HG03520 (cell line): ENCODE measurements around the gene NUDT9.
"Not testable (repeated sequence)": the region's sequence is repeated elsewhere in the genome, so short reads cannot be mapped to it uniquely, and the experiment has no call there.

Experiments used
- ATAC-seq: cut with Tn5 transposase; IDR thresholded peaks from one replicate; pipeline ENCODE4 v1.9.1; 2021; ENCODE audit warnings: mild to moderate bottlenecking, moderate library complexity; ENCODE audit not compliant: unreplicated experiment

Gene NUDT9

DNA sequence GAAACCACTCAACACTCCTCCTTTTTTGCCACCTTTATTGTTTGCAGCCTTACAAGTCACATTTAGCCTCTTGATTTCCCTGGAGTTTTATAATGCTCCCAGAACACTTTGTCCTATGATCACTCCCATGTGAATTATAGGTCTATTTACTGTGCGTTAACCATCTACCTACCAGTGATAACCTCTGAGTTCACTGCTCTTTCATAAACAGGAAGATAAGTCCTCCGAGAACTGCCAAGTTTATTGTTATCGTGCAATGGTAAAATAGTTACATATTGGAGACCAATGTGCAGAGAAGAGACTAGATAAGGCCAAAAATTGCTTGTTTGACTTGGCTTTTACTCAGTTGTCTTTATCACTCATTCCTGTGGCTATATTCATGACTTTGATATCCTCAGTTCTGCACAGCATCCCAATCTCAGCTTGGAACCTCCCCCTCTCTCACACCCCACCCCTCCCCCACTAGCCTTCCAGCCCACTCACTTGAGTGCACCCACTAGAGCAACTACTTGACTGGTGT, 12.9 kb upstream of the NUDT9 start:
- ATAC-seq = no peak

DNA sequence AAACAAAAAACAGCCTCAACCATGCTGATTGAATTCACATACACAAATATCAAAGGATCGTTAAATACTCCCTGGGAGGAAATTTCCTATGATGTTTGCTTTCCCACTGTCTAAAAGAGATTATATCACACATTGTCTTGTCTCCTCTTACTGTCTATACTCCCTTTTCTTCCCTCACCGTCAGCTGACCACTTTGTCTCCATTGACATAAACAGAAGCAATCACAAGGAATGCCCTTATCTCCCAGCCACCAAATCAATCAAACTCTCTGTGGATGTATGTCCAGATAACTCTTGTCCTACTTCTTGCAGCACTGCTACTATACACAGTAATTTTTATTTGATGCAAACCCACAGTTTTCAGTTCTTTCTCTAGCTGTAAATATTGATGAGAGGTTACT, 12.2 kb upstream of the NUDT9 start:
- ATAC-seq = no peak

DNA sequence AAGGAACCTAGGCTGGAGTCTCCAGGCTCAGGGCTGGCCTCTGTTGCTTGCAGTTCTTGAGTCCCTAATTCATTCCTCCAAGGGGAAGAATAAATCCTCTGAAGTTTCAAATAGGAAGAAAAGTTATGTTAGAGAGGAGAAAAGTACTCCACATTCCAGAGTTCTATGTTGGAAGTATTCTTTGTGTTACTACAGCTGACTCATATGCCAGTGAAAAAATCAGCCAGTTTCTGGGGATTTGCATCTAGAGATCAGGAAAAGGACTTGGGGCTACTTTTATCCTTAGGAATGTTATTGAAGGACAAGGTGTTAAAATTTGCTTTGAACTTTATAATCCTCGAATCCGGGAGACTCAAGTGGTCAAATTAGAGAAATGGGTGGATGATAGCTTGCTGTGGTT, 11.7 kb upstream of the NUDT9 start:
- ATAC-seq = no peak

DNA sequence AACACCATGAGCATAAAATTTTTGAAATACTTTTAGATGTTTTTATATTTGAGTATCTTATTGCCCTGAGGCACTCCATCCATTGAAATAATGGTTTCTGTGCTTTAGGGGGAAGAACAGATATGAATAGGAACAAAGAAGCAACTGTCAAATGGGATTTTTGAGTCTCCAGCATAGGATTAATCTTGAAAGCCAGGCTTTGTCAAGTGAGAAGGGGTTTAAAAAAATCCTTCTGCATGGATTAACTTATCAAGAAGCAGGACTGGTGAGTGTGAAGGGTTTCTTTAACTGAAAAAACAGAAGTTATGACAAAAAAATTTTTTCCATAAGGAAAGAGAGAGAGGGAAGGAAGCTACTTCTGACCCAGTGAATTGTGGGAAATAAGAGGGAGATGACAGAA, 7.6 kb upstream of the NUDT9 start:
- no peak for ATAC-seq

DNA sequence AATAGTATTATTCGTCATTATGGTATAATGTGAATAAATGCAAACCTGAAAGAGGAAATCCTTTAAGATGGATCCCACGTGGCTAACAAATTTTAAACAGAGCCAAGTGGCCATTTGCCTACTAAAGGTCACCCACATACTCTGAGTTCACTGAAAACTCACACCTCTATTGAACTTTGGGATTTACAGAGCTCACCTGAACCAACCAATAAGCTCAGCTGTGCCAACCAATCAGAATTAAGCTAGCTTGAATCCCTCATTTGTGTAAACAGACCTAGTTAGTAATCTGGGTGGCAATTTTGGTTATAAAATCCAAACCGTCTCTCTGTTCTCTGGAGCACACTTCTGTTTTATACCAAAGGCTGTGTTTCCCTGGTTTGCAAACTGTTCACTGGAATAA, 5.4 kb upstream of the NUDT9 start:
- no peak for ATAC-seq

DNA sequence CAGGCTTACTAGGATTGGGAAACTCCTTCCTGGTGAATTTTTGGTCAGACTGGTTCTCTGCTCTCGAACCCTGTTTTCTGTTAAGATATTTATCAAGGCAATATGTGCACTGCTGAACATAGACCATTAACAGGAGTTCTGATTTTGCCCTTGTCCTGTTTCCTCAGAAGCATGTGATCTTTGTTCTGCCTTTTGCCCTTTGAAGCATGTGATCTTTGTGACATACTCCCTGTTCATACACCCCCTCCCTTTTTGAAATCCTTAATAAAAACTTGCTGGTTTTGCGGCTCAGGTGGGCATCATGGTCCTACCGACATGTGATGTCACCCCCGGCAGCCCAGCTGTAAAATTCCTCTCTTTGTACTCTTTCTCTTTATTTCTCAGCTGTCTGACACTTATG, 4.0 kb upstream of the NUDT9 start:
- not testable (repeated sequence) for ATAC-seq

DNA sequence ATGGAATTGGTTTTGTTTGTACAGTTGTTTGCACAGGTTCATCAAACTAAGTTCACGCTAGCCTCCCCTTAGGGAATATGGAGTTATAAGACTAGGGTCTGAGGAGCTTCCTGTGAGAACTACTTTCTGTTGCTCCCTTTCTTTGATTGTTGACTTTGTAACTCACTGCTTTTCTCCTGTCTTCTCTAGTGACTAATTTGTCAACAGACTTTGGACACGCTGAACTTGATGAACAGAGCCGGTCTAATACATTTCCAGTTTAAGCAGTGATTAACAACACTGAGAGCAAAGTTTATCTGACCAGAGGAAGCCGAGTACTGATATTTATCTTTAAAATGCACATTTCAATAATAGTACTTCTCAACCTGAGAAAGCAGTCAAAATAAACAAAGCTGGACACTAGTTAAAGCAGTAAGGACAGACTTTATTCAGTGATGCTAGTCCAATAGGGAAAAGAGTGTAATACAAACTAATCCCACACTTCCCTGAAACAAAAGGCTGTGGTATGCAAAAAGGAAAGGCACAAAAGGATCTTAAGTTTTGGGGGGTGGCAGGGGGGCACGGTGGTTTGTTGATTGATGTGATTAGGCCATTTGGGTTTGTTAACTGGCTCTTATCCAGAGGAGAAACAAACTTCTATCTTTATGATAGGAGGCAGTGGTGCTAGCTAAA, 2.7 kb upstream of the NUDT9 start:
- no peak for ATAC-seq

DNA sequence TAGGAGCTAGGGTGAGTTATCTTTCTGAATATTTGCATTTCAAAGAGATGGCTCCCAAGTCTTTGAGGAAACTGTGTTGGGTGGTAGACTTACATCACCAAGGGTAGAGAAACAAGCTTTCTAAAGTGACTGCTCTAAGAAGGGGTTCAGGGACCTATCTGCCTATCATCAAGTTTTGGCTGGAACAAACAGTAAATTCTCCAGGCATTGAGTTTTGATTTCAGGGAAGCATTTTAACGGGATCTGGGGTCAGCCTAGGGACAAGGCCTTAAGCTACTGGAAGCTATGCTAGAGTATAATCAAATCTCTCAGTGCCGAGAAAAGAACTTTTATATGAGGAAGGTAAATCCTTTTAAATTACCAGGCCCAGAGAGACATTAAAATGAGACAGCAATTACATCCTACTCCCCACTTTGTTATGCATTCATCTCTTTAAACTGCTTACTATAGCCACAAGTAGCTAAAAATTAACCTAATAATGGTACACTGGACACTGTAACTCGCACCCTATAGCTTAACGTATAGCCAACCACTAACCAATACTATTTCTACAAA, 2.0 kb upstream of the NUDT9 start:
- no peak for ATAC-seq

DNA sequence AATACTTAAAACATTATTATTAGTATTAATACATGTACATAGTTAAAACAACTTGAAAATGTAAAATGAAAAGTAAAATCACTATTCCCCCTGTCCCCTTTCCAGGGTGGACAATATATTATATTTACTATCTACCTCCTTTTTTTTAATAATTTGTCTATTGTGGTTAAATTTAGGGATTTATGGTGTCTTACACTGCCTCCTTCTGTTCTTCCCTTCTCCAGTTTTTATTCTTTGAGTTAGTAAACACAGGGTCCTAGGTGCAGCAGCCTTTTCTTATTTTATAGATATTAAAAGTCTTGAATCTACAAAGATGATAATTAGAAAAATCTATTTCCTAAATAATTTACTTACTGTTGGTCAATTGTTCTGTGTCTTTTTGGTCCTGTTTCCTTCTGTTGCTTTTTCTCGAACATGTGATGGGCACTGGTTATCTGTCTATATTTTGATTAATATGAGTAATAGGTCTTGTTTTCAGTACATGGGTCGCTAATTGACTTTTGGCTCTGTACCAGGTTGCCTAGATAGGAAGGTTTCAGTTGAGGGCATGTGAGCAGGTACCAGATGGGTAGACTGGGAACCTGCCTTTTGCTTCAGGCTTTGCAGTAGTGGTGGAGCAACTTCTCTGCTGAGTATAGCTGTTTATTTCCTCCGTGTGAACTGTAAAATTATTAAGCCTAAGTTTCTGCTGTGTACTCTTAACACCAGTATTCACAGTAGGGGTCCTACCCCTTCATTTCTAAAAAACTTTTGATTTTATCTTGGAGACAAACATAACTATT, 1.1 kb downstream of the NUDT9 start:
- ATAC-seq = no peak

DNA sequence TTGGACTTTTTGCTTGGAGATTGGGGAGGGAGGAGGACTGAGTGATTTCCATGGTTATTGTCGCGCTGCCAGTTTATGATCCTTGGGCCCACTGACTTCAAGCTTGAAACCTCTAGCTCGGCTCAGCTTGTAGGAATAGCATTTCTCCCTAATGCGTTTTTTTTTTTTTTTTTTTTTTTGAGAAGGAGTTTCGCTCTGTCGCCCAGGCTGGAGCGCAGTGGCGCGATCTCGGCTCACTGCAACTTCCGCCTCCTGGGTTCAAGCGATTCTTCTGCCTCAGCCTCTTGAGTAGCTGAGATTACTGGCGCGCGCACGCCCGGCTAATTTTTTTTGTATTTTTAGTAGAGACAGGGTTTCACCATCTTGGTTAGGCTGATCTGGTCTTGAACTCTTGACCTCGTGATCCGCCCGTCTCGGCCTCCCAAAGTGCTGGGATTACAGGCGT, 1.7 kb downstream of the NUDT9 start:
- ATAC-seq = not testable (repeated sequence)

DNA sequence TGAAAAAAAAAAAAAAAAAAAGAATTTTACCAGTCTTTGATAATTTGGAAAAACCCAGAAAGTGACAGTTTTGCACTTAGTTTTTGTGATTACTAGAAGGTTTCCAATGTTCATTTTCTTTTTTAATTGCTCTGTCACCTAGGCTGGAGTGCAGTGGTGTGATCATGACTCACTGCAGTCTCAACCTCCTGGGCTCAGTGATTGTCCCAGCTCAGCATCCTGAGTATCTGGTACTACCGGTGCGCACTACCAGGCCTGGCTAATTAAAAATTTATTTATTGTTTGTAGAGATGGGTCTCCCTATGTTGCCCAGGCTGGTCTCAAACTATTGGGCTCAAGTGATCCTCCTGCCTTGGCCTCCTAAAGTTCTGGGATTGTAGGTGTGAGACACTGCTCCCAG, 3.3 kb downstream of the NUDT9 start:
- ATAC-seq = no peak

DNA sequence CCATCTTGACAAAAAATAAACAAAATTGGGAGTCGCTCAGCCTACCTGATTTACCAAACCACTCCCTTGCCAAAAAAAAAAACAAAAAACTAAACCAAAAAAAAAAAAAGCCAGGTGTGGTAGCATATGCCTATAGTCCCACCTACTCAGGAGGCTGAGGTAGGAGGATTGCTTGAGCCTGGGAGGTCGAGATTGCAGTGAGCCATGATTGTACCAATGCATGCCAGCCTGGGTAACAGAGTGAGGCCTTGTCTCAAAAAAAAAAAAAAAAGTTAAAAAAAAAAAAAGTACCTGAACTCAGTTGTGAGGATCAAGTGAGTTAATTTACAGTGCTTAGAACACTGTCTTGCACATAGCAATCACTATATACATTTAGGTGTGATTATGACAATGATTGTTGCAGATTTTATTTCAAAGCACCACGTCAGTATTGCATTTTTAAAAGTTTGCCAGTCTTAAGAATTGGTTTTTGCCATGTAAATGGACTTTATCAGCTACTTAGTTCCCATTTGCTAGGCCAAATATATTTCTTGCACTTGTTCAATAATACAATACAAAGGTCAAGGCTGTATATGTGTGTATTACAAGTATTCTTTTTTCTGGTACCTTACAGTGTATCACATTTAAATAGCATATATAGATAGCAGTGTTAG, 4.6 kb downstream of the NUDT9 start:
- no peak for ATAC-seq

DNA sequence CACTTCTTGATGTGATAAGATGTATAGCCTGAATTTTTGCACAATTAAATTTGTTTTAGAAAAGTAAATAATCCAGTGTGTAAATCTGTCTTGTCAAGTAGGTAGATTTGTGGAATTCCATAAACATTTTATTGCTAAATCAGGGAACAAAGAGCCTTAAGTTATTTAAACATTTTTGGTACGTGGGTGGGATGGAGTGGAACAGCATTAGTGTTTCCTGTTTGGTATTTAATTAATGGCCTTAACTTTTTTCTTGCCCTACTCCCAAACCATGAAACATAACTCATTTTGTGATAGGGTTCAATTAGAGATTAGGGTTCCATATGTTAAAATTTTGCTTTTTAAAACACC, 5.1 kb downstream of the NUDT9 start:
- no peak for ATAC-seq

DNA sequence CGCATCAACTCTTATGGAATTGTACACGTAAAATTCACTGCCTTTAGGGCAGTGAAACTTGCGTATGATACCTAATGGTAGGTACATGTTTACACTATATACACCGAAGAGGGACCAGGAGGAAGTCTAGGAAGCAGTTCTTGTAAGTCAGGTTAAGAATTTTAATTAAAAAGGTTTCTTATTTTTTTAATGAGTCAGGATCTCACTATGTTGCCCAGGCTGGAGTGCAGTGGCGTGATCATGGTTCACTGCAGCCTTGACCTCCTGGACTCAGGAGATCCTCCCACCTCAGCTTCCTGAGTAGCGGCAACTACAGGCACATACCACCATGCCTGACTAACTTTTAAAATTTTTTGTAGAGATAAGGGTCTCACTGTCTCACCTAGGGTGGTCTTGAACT, 6.6 kb downstream of the NUDT9 start:
- ATAC-seq = no peak

DNA sequence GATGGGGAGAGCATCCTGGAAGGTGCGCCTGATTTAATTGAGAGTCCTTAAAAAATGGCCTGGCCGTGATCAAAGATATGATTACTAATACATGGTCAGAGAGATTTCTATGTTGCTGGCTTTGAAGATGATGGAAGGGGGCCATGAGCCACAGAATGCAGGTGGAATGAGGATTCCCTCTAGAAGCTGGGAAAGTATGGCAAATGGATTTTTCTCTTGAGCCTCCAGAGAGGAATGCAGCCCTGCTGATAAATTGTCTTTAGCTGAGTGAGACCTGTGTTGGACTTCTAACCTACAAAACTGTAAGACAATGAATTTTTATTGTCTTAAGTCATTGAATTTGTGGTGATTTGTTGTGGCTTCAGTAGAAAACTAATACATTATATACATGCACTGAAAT, 7.7 kb downstream of the NUDT9 start:
- ATAC-seq = no peak

DNA sequence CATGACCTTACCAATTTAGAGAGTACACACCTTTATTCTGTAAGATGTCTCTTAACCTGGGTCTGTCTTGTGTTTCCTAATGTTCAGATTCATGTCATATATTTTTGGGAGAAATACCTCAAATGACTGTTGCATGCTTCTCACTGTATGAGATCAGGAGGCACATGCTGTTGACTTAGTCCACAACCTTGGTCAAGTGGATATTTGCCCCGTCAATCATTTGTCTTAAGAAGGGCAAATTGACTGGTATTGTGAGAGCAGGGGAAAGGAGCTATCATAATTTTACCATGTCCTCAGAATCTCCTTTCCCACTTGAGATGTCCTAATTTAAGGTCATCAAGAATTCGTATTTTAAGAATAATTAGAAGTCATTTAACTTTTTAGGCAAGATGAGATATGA, 11.0 kb downstream of the NUDT9 start:
- ATAC-seq = no peak

DNA sequence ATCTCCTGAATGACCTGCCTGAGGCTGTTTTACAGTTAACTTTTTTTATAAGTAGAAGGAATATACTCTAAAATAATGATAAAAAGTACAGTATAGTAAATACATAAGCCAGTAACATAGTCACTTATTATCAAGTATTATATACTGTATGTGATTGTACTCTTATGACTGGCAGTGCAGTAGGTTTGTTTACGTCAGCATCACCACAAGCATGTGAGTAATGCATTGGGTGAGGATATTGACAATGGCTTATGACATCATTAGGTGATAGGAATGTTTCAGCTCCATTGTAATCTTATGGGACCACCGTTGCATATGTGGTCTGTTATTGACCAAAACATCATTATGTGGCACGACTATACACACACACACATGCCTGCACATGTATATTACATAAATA, 20.5 kb downstream of the NUDT9 start:
- no peak for ATAC-seq

DNA sequence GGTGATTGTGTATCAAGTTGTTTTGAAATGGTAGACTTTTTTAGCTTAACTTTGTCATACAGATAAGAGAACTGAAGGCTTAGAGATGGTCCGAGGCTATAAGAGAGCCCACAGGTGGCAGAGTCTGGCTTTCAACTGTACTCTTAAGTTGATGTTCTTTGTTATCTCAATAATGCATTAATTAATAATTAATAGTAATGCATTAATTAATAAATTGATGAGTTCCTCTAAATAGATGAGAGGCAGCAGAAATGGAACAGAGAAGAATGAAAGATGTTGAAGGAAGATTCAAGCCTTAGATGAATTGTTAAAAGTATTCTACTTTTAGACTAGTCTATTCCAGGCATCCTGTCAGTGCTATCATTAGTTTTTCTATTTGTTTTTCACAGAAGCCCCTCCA, 22.4 kb downstream of the NUDT9 start:
- ATAC-seq = no peak

DNA sequence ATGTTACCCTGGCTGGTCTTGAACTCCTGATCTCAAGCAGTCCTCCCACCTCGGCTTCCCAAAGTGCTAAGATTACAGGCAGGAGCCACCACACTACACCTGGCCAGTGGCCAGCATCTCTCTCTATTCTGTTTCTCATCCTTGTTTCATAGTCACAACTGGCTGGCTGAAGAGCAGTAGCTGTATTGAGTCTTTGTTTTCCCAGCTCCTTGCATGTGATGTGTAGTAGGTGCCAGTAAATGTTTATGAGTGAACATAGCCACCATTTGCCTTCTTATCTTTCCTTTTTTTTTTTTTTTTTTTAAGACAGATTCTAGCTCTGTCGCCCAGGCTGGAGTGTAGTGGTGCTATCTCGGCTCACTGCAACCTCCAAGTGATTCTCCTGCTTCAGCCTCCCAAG, 23.6 kb downstream of the NUDT9 start:
- ATAC-seq = no peak

DNA sequence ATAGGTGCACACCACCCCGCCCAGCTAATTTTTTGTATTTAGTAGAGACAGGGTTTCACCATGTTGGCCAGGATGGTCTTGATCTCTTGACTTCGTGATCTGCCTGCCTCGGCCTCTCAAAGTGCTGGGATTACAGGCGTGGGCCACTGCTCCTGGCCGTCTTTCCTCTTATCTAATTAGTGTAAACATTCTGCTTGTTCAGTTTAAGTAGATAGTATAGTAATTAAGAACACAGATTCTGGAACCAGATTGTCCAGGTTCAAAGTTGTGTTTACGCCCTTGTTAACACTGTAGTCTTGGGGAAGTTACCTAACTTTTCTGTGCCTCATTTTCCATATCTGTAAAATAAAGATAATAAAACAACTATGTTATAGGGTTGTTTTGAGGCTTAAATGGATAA, 24.0 kb downstream of the NUDT9 start:
- not testable (repeated sequence) for ATAC-seq

DNA sequence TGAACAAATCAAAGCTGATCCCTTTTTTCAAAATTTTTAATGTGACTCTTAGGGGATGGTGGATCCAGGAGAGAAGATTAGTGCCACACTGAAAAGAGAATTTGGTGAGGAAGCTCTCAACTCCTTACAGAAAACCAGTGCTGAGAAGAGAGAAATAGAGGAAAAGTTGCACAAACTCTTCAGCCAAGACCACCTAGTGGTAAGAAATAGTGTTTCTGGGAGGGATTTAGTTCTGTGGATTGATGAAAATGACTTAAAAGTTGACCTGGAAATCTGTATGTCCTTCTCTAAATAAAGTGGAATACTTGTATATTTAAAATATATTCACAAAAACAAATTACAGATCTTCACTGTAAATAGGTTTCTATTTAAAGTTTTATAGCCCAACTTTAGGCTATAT, 29.2 kb downstream of the NUDT9 start:
- ATAC-seq = no peak

DNA sequence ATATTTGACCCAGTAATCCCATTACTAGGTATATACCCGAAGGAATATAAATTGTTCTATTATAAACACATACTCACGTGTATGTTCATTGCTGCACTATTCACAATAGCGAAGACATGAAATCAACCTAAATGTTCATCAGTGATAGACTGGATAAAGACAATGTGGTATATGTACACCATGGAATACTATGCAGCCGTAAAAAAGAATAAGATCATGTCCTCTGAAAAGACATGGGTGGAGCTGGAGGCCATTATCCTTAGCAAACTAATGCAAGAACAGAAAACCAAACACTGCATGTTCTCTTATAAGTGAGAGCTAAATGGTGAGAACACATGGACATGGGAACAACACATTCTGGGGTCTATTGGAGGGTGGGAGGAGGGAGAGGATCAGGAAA, 36.5 kb downstream of the NUDT9 start:
- ATAC-seq = no peak
